Measurements from ENCODE around the gene CCDC87.

- TF ChIP-seq CTCF (IDR thresholded peaks at IDR 0.05) (no peak), REST (IDR thresholded peaks at IDR 0.05; ENCODE audit: insufficient read depth in 1 of 2, low read depth in 2 of 2, low read length in 1 of 2) (no peak), SIN3A (IDR thresholded peaks at IDR 0.05; ENCODE audit: borderline replicate concordance, insufficient read depth, low read depth, low read length) (no peak)
Observed at GRCh38 chr11:66639066-66639813, 46.4 kb upstream of the CCDC87 start.

Data from Panc1 (cell line).